Kidney epithelial cell (primary cell): ENCODE measurements around the gene SLC38A1. TPM values are rescaled to one million over a fixed set of nuclear protein-coding genes. Genes with fewer than 3 reads are reported as not detected.

Experiments used
- DNase-seq: peaks from one replicate; pipeline ENCODE4 v3.0.0-alpha.2; 2010; ENCODE audit warnings: low read depth
- H3K27me3 ChIP-seq: 2 replicates; pipeline ENCODE4 v1.6.0; 2011; ENCODE audit warnings: low read length; ENCODE audit not compliant: control insufficient read depth, insufficient read depth
- H3K36me3 ChIP-seq: 2 replicates; pipeline ENCODE4 v1.5.1; 2011; ENCODE audit warnings: low read length; ENCODE audit not compliant: control insufficient read depth, insufficient read depth
- H3K4me3 ChIP-seq: 2 replicates; pipeline ENCODE4 v1.5.1; 2011; ENCODE audit warnings: low read depth, mild to moderate bottlenecking, control low read depth, low read length
- total RNA-seq: library from RNA; depleted of rRNA; stranded (reverse); fragments of >200 nt; gene quantifications from 2 replicates; pipeline ENCODE4 v1.2.3, GENCODE V29; 2015
- TF ChIP-seq, protein P1 (sequence below): IDR thresholded peaks from 2 replicates; pipeline ENCODE4 v1.5.1; 2011; ENCODE audit warnings: mild to moderate bottlenecking, moderate library complexity, low read length, control low read depth, inconsistent platforms; ENCODE audit not compliant: insufficient read depth, poor library complexity, severe bottlenecking

The SLC38A1 gene
- total RNA-seq, 1 donor from 2014 or later, result 245 TPM

GRCh38 chr12:46207644-46208043 lies 61.2 kb downstream of the SLC38A1 start:
- TF ChIP-seq, protein P1, sequence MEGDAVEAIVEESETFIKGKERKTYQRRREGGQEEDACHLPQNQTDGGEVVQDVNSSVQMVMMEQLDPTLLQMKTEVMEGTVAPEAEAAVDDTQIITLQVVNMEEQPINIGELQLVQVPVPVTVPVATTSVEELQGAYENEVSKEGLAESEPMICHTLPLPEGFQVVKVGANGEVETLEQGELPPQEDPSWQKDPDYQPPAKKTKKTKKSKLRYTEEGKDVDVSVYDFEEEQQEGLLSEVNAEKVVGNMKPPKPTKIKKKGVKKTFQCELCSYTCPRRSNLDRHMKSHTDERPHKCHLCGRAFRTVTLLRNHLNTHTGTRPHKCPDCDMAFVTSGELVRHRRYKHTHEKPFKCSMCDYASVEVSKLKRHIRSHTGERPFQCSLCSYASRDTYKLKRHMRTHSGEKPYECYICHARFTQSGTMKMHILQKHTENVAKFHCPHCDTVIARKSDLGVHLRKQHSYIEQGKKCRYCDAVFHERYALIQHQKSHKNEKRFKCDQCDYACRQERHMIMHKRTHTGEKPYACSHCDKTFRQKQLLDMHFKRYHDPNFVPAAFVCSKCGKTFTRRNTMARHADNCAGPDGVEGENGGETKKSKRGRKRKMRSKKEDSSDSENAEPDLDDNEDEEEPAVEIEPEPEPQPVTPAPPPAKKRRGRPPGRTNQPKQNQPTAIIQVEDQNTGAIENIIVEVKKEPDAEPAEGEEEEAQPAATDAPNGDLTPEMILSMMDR, result no peak
- H3K36me3 ChIP-seq, result no peaks in the 10 kb centered on the region

DNA sequence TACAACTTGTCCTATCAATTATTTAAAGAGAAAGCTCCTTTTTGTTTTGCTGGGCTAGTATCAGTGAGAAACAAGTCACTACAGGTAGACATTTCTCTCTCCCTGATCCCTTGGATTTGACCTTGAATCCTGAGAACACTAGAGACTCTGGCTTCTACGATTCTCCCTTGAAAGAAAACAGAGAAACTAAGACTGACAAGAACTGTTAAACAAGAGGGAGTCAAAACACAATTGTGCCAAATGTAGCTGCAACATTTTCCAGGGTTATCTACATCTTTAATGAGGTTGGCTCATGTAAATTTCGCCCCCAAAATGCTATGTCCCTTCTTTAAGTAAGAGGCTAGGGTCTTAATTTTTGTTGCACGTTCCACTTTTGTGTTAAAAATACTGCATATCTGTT lies 62.4 kb downstream of the SLC38A1 start:
- Histone ChIP-seq H3K4me3 (no peak overlapping the region), H3K27me3 (no peaks in the 10 kb centered on the region), H3K36me3 (no peaks in the 10 kb centered on the region)
- DNase-seq, result no peak
- TF ChIP-seq, protein P1, result no peak

More at GRCh38 chr12:46207644-46208043, 61.2 kb downstream of the SLC38A1 start:
- no peaks in the 10 kb centered on the region for H3K27me3 ChIP-seq
- no peak overlapping the region for H3K4me3 ChIP-seq
- DNase-seq, result no peak

DNA sequence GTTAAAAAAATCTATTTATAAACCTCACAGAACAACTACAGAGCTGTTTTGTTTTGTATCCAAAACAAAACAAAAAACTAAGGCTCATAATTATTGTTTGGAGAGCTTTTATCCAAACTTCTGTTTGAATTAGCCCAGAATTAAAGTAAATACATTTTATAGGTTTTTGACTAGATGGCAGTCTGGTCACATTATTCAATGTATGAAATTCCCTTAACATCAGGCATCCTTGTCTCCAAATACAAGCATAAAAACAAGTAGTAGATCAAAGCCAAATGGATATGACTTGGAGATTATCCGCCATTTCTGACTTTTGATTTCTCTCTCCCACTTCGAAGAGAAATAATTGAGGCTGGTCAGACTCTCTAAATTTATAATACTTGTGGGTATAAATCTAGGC lies 63.5 kb downstream of the SLC38A1 start:
- TF ChIP-seq, protein P1, result no peak
- DNase-seq, result no peak
- Histone ChIP-seq H3K4me3 (no peak overlapping the region), H3K27me3 (no peaks in the 10 kb centered on the region), H3K36me3 (no peaks in the 10 kb centered on the region)

DNA sequence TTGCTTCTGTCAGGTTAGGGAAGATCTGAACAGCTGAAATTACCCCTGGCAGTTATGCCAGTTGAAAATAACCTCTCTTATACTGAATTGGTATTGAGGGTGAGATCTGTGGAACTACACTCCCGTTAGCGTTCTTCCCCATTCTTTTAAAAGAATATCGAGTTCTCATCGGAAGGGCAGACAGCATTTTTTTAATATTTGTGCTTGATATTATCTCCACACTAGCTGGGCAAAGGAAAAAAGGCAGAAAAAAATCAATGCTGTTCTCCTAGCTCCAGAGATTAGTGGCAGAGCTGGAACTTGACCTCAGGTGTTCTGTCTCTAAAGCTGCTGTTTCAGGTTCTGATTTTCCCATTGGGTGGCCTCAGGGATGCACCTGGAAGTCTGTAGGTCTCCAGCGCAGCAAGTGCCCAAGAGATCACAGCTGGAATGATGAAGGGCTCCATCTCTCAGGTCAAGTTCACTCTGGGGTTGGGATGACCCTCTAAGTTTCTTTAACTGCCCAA lies 67.5 kb downstream of the SLC38A1 start:
- TF ChIP-seq, protein P1, result no peak
- DNase-seq, result no peak
- H3K4me3 ChIP-seq, result no peak overlapping the region

DNA sequence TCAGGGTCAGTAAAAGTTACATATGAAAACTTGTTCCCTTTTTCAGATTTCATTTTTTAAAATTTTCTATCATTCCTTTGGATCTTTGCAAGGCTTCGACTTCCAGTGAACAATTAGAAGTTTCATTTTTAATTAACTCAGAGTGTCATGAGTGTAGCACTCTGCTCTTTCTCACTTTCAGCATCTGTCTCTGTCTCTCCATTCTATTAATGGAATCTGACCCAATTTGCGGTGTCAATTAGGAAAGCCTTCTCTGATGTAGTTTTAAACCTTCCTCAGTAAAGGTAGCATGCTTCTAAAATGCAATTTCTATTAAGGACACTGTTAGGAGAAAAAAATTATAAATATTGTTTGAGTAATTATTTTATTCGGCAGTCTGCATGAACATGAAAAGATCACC lies 68.3 kb downstream of the SLC38A1 start:
- Histone ChIP-seq H3K36me3 (peaks cover 5% of the 10 kb centered on the region), H3K4me3 (no peak overlapping the region), H3K27me3 (no peaks in the 10 kb centered on the region)
- TF ChIP-seq, protein P1, result no peak
- DNase-seq, result no peak

More for the DNA sequence above, 67.5 kb downstream of the SLC38A1 start:
- H3K36me3 ChIP-seq, result peaks cover 1% of the 10 kb centered on the region
- no peaks in the 10 kb centered on the region for H3K27me3 ChIP-seq

DNA sequence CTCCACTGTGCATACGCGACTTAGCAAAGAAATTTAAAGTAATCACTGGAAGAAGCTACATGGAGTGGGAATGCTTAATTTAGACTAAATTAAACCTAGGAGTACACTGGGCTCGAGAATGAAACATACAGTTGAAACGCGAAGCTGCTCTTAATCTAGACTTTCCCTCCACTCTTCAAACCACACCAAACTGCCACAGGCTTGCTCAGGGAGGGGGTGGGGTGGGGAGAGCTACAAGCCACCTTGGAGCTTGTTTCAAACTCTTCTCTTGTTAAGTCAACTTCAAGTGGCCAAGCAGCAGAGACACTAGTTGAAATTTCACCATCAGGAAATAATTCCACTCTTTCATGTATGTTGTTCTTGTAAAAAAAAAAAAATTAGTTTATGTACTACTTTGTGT lies 69.9 kb downstream of the SLC38A1 start:
- DNase-seq, result no peak
- TF ChIP-seq, protein P1, result no peak
- no peaks in the 10 kb centered on the region for H3K27me3 ChIP-seq
- peaks cover 5% of the 10 kb centered on the region for H3K36me3 ChIP-seq
- no peak overlapping the region for H3K4me3 ChIP-seq
